H7 (cell line): ENCODE results near the gene PUS10. TPM values are rescaled to one million over a fixed set of nuclear protein-coding genes. Genes with fewer than 3 reads are reported as not detected.

Experiments used
- DNase-seq: peaks from one replicate; pipeline ENCODE4 v3.0.0; 2012
- H3K27me3 ChIP-seq: 2 replicates; pipeline ENCODE4 v1.6.0; 2011; ENCODE audit warnings: mild to moderate bottlenecking, low read length; ENCODE audit not compliant: control insufficient read depth, insufficient read depth
- H3K36me3 ChIP-seq: replicated peaks from 2 replicates; pipeline ENCODE4 v1.5.1; 2011; ENCODE audit warnings: low read length; ENCODE audit not compliant: control insufficient read depth, insufficient read depth
- H3K4me3 ChIP-seq: 2 replicates; pipeline ENCODE4 v1.5.1; 2011; ENCODE audit warnings: low read depth, mild to moderate bottlenecking, control low read depth, low read length, moderate library complexity; ENCODE audit not compliant: insufficient read depth
- total RNA-seq: library from RNA; depleted of rRNA; stranded (reverse); fragments of >200 nt; shearing (Covaris generic); gene quantifications from 2 replicates; pipeline ENCODE4 v1.2.3, GENCODE V29; 2014

Gene PUS10
- total RNA-seq, 1 experiment from 2014 or later = 3.4 TPM

GRCh38 chr2:60972889-60973656, 45.0 kb downstream of the PUS10 start:
- H3K27me3 ChIP-seq = no peaks in the 10 kb centered on the region
- no peaks in the 10 kb centered on the region for H3K36me3 ChIP-seq
- DNase-seq = peak; percentile 35
- H3K4me3 ChIP-seq = no peak overlapping the region

DNA sequence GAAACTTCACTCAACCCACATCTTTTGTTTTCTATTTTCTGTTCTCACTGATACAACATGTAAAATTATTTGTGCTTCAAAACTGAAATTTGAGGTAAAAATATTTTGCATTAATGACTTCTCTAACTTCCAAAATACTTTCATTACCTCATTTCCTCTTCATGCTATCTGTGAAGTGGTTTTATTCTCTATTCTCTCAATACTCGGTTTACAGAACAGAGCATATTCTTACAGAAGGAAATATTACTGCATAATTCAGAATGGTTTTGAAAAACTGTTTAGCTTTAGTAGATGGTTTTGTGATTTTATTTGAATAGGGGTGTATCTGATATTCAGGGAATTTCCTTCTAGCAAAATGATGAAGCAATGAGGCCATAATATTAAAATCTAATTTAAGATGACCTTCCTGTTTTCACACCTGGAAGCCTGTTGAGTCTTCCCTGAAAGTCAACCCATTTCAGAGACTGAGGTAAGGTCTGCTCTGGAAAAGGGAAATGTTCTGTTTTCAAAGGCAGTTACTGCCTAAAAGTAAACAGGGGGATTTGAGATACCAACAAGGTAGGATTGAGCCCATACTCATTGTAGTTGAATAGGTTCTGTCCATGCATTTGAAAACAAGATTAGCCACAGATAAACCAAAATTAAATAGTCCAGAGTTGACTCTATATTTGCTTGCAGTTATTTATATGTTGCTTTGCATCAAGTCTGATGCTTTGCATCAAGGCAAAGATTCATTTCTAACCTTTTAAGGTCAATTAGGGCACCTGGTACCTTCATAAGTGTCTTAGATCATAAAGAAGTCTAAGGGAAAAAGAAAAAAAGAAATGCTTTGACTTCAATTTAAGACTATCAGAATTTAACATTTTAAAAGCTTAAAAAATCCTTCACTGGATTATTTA, 51.3 kb downstream of the PUS10 start:
- no peaks in the 10 kb centered on the region for H3K36me3 ChIP-seq
- H3K27me3 ChIP-seq = no peaks in the 10 kb centered on the region
- DNase-seq = no peak
- H3K4me3 ChIP-seq = no peak overlapping the region

DNA sequence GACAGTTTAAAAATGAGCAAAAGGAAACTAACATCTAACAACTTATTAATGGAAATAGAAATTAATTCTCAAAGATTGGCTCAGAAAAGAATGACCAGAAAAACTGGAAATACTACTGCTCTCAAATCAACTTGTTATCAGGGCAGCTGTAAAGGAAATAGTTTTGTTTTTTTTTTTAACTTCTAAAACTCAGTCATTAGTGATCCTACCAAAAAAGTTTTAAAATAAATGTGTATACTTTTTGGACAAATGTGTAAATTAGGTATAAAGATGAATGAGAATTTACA, 52.6 kb downstream of the PUS10 start:
- Histone ChIP-seq H3K36me3 (no peaks in the 10 kb centered on the region), H3K4me3 (no peak overlapping the region), H3K27me3 (no peaks in the 10 kb centered on the region)
- no peak for DNase-seq

- Histone ChIP-seq H3K4me3 (no peak overlapping the region), H3K36me3 (no peaks in the 10 kb centered on the region), H3K27me3 (no peaks in the 10 kb centered on the region)
- DNase-seq = no peak
Observed at GRCh38 chr2:60964651-60965498, 53.2 kb downstream of the PUS10 start.

DNA sequence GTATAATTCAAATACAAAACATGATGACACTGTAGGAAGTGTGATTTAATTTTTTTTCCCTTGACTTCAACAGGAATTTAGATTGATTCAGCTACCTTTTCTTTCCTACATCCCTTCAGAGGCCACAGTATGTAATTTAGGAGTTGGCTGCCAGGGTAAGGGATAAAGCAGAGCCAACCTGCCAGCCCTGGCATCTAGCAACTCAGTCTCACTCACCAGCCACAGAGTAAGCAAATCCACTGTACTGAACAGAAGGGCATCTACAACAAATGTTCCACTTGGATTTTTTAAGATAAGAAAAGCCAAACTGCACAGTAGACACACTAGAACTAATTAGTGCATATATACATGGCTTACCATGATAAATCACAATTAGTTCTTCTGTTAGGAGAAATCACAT, 54.9 kb downstream of the PUS10 start:
- no peaks in the 10 kb centered on the region for H3K36me3 ChIP-seq

GRCh38 chr2:60962528-60962927, 55.5 kb downstream of the PUS10 start:
- DNase-seq = no peak
- H3K4me3 ChIP-seq = no peak overlapping the region
- no peaks in the 10 kb centered on the region for H3K36me3 ChIP-seq
- no peaks in the 10 kb centered on the region for H3K27me3 ChIP-seq

More for the DNA sequence above, 54.9 kb downstream of the PUS10 start:
- no peak for DNase-seq
- no peak overlapping the region for H3K4me3 ChIP-seq
- no peaks in the 10 kb centered on the region for H3K27me3 ChIP-seq

GRCh38 chr2:60961457-60961856, 56.6 kb downstream of the PUS10 start:
- H3K36me3 ChIP-seq = no peaks in the 10 kb centered on the region
- no peak for DNase-seq
- H3K4me3 ChIP-seq = no peak overlapping the region
- H3K27me3 ChIP-seq = no peaks in the 10 kb centered on the region

DNA sequence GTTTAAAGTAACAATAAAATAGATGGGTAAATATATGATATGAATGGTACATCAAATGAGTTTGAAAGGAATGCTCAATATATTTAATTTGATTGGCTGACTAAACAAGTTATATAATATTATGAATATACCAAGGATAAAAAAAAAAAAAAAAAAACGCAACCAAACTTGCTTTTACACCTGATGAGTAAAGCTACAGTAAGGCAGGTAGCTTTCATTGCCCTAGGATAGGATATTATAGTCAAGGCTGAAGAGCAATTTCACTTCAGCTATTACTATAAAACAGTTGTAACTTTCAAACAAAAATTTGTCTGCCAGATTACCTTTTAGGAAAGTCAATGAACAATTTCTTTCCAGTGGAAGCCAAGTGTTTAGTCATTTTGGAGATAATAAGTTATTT, 57.3 kb downstream of the PUS10 start:
- no peaks in the 10 kb centered on the region for H3K27me3 ChIP-seq
- DNase-seq = no peak
- no peak overlapping the region for H3K4me3 ChIP-seq
- no peaks in the 10 kb centered on the region for H3K36me3 ChIP-seq

DNA sequence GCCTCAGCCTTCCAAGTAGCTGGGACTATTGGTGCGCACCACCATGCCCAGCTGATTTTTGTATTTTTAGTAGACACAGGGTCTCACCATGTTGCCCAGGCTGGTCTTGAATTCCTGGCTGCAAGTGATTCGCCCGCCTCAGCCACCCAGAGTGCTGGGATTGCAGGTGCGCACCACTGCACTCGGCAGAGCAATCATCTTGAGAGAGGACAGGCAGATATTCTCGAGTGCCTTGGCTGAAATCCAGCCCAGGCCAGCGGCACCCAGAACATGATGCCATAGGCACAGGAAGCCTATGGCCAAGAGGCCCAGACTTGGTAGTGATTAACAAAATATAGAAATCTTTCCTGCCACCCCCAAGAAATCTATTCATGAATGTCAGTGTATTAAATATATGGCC, 58.6 kb downstream of the PUS10 start:
- no peak overlapping the region for H3K4me3 ChIP-seq
- no peaks in the 10 kb centered on the region for H3K27me3 ChIP-seq
- H3K36me3 ChIP-seq = no peaks in the 10 kb centered on the region
- DNase-seq = no peak

- H3K4me3 ChIP-seq = no peak overlapping the region
Observed at GRCh38 chr2:60958800-60959199, 59.3 kb downstream of the PUS10 start.

DNA sequence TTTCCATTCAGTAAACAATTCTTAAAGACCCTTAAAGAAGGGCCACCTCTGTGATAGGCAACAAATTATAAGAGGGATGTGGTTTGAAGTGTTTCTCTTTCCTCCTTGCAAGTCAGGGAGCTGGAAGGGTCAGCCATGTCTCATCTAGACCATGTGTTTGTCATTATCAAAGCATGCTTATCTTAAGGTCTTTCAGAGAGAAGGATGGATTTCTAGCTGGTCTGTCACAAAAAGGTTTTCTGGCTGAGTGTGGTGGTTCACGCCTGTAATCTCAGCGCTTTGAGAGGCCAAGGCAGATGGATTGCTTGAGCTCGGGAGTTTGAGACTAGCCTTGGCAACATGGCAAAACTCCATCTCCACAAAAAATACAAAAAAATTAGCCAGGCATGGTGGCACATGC, 59.7 kb downstream of the PUS10 start:
- Histone ChIP-seq H3K36me3 (no peaks in the 10 kb centered on the region), H3K4me3 (no peak overlapping the region), H3K27me3 (no peaks in the 10 kb centered on the region)
- no peak for DNase-seq

More at GRCh38 chr2:60958800-60959199, 59.3 kb downstream of the PUS10 start:
- no peaks in the 10 kb centered on the region for H3K36me3 ChIP-seq
- no peak for DNase-seq
- H3K27me3 ChIP-seq = no peaks in the 10 kb centered on the region

GRCh38 chr2:60957643-60958042, 60.4 kb downstream of the PUS10 start:
- Histone ChIP-seq H3K27me3 (no peaks in the 10 kb centered on the region), H3K4me3 (no peak overlapping the region), H3K36me3 (no peaks in the 10 kb centered on the region)
- DNase-seq = no peak

GRCh38 chr2:60957224-60957623, 60.8 kb downstream of the PUS10 start:
- no peaks in the 10 kb centered on the region for H3K27me3 ChIP-seq
- no peak overlapping the region for H3K4me3 ChIP-seq
- H3K36me3 ChIP-seq = no peaks in the 10 kb centered on the region
- no peak for DNase-seq

GRCh38 chr2:60954139-60954538, 63.9 kb downstream of the PUS10 start:
- H3K27me3 ChIP-seq = no peaks in the 10 kb centered on the region
- no peak overlapping the region for H3K4me3 ChIP-seq
- DNase-seq = no peak
- no peaks in the 10 kb centered on the region for H3K36me3 ChIP-seq
